ENCODE results near the gene GALK2. TPM values are rescaled to one million over a fixed set of nuclear protein-coding genes. Genes with fewer than 3 reads are reported as not detected.
"Not testable (repeated sequence)": the region's sequence is repeated elsewhere in the genome, so short reads cannot be mapped to it uniquely, and the experiment has no call there.

Gene GALK2
- total RNA-seq, 2 experiments from 2014 or later = 25.4 to 26.1 TPM

- not testable (repeated sequence) for H3K27me3 Mint-ChIP-seq, H3K4me3 Mint-ChIP-seq, DNase-seq, H3K27ac Mint-ChIP-seq, H3K9me3 Mint-ChIP-seq
- Mint-ChIP-seq H3K4me1 (peaks cover 18% of the 10 kb centered on the region), H3K36me3 (peaks cover 38% of the 10 kb centered on the region)
These were observed 13.7 kb downstream of the GALK2 start for GRCh38 chr15:49183741-49184140.

- no peak for DNase-seq
- Mint-ChIP-seq H3K36me3 (peaks cover 38% of the 10 kb centered on the region), H3K4me1 (peaks cover 16% of the 10 kb centered on the region), H3K9me3 (peaks cover 8% of the 10 kb centered on the region), H3K4me3 (no peak overlapping the region), H3K27ac (no peak overlapping the region), H3K27me3 (no peaks in the 10 kb centered on the region)
These were observed 15.4 kb downstream of the GALK2 start for GRCh38 chr15:49185473-49185872.

GRCh38 chr15:49187549-49188245, 17.6 kb downstream of the GALK2 start:
- no peak overlapping the region for H3K4me3 Mint-ChIP-seq
- H3K27ac Mint-ChIP-seq = no peak overlapping the region
- H3K4me1 Mint-ChIP-seq = peaks cover 23% of the 10 kb centered on the region
- no peaks in the 10 kb centered on the region for H3K27me3 Mint-ChIP-seq
- H3K9me3 Mint-ChIP-seq = peaks cover 8% of the 10 kb centered on the region
- DNase-seq = no peak
- peaks cover 32% of the 10 kb centered on the region for H3K36me3 Mint-ChIP-seq

GRCh38 chr15:49188933-49189332, 18.9 kb downstream of the GALK2 start:
- Mint-ChIP-seq H3K9me3 (peaks cover 8% of the 10 kb centered on the region), H3K4me3 (no peak overlapping the region), H3K36me3 (peaks cover 28% of the 10 kb centered on the region), H3K4me1 (peaks cover 23% of the 10 kb centered on the region), H3K27ac (no peak overlapping the region), H3K27me3 (no peaks in the 10 kb centered on the region)
- DNase-seq = no peak

- peaks cover 23% of the 10 kb centered on the region for H3K4me1 Mint-ChIP-seq
- H3K27me3 Mint-ChIP-seq = no peaks in the 10 kb centered on the region
- no peak for DNase-seq
- peaks cover 8% of the 10 kb centered on the region for H3K9me3 Mint-ChIP-seq
- H3K4me3 Mint-ChIP-seq = no peak overlapping the region
- H3K27ac Mint-ChIP-seq = no peak overlapping the region
- H3K36me3 Mint-ChIP-seq = peaks cover 21% of the 10 kb centered on the region
These were observed 19.6 kb downstream of the GALK2 start for GRCh38 chr15:49189631-49190030.

GRCh38 chr15:49190586-49190985, 20.5 kb downstream of the GALK2 start:
- Mint-ChIP-seq H3K4me1 (peaks cover 20% of the 10 kb centered on the region), H3K27ac (no peak overlapping the region), H3K27me3 (no peaks in the 10 kb centered on the region), H3K36me3 (peaks cover 14% of the 10 kb centered on the region), H3K9me3 (peaks cover 6% of the 10 kb centered on the region), H3K4me3 (no peak overlapping the region)
- no peak for DNase-seq

- Mint-ChIP-seq H3K9me3 (no peaks in the 10 kb centered on the region), H3K27me3 (no peaks in the 10 kb centered on the region), H3K36me3 (peaks cover 5% of the 10 kb centered on the region), H3K27ac (no peak overlapping the region), H3K4me1 (peaks cover 19% of the 10 kb centered on the region), H3K4me3 (no peak overlapping the region)
- no peak for DNase-seq
These were observed 21.8 kb downstream of the GALK2 start for GRCh38 chr15:49191892-49192291.

- no peak for DNase-seq
- H3K27me3 Mint-ChIP-seq = no peaks in the 10 kb centered on the region
- H3K4me1 Mint-ChIP-seq = peaks cover 12% of the 10 kb centered on the region
- H3K36me3 Mint-ChIP-seq = peaks cover 10% of the 10 kb centered on the region
- H3K4me3 Mint-ChIP-seq = no peak overlapping the region
- no peaks in the 10 kb centered on the region for H3K9me3 Mint-ChIP-seq
- no peak overlapping the region for H3K27ac Mint-ChIP-seq
These were observed 26.8 kb downstream of the GALK2 start for GRCh38 chr15:49196856-49197255.

GRCh38 chr15:49199666-49200065, 29.6 kb downstream of the GALK2 start:
- Mint-ChIP-seq H3K4me1 (peaks cover 10% of the 10 kb centered on the region), H3K36me3 (peaks cover 33% of the 10 kb centered on the region), H3K4me3 (no peak overlapping the region), H3K27me3 (no peaks in the 10 kb centered on the region), H3K27ac (no peak overlapping the region), H3K9me3 (peaks cover under 1% of the 10 kb centered on the region)
- DNase-seq = no peak

GRCh38 chr15:49200347-49200746, 30.3 kb downstream of the GALK2 start:
- H3K36me3 Mint-ChIP-seq = peaks cover 40% of the 10 kb centered on the region
- no peak for DNase-seq
- peaks cover 8% of the 10 kb centered on the region for H3K9me3 Mint-ChIP-seq
- no peak overlapping the region for H3K27ac Mint-ChIP-seq
- H3K27me3 Mint-ChIP-seq = no peaks in the 10 kb centered on the region
- H3K4me3 Mint-ChIP-seq = no peak overlapping the region
- H3K4me1 Mint-ChIP-seq = peaks cover 10% of the 10 kb centered on the region

- H3K9me3 Mint-ChIP-seq = peaks cover 48% of the 10 kb centered on the region
- DNase-seq = not testable (repeated sequence)
These were observed 38.1 kb downstream of the GALK2 start for GRCh38 chr15:49208102-49208501.

GRCh38 chr15:49212897-49213296, 42.9 kb downstream of the GALK2 start:
- Mint-ChIP-seq H3K27ac (no peak overlapping the region), H3K27me3 (no peaks in the 10 kb centered on the region), H3K36me3 (peaks cover 60% of the 10 kb centered on the region), H3K4me1 (peaks cover 5% of the 10 kb centered on the region), H3K9me3 (peaks cover 26% of the 10 kb centered on the region), H3K4me3 (no peak overlapping the region)
- DNase-seq = no peak

More at GRCh38 chr15:49208102-49208501, 38.1 kb downstream of the GALK2 start:
- not testable (repeated sequence) for H3K4me3 Mint-ChIP-seq, H3K27me3 Mint-ChIP-seq, H3K4me1 Mint-ChIP-seq, H3K27ac Mint-ChIP-seq
- peaks cover 85% of the 10 kb centered on the region for H3K36me3 Mint-ChIP-seq

GRCh38 chr15:49215768-49216739, 46.0 kb downstream of the GALK2 start:
- no peak for DNase-seq
- Mint-ChIP-seq H3K4me3 (no peak overlapping the region), H3K27ac (no peak overlapping the region), H3K27me3 (no peaks in the 10 kb centered on the region), H3K4me1 (peaks cover 5% of the 10 kb centered on the region), H3K9me3 (peaks cover 9% of the 10 kb centered on the region), H3K36me3 (peaks cover 64% of the 10 kb centered on the region)

- Mint-ChIP-seq H3K4me3 (no peak overlapping the region), H3K4me1 (peaks cover 11% of the 10 kb centered on the region), H3K27me3 (no peaks in the 10 kb centered on the region), H3K27ac (no peak overlapping the region), H3K36me3 (peaks cover 72% of the 10 kb centered on the region), H3K9me3 (peaks cover 24% of the 10 kb centered on the region)
- no peak for DNase-seq
These were observed 53.7 kb downstream of the GALK2 start for GRCh38 chr15:49223536-49224274.

Data from activated naive CD8-positive, alpha-beta T cell treated with anti-CD3 and anti-CD28 coated beads for 36 hours (primary cell).